ENCODE measurements around the gene CCDC148.

Gene CCDC148

GRCh38 chr2:158142165-158142564 is 314.4 kb downstream of the CCDC148 start:
- peaks cover 12 to 18% of the 10 kb centered on the region in 2 donors for H3K9me3 Mint-ChIP-seq
- no peaks in the 10 kb centered on the region for H3K4me1 Mint-ChIP-seq
- peaks cover 38% of the 10 kb centered on the region for H3K27me3 Mint-ChIP-seq
- ATAC-seq (no peak), DNase-seq (no peak)
- no peak overlapping the region for H3K4me3 Mint-ChIP-seq
- no peak overlapping the region for H3K27ac Mint-ChIP-seq

- H3K27ac Mint-ChIP-seq, result peak overlapping the region in 1 of 2 donors; percentile 55
- no peaks in the 10 kb centered on the region for H3K4me1 Mint-ChIP-seq
- no peak for ATAC-seq
- DNase-seq, result no peak
- peaks cover 23% of the 10 kb centered on the region for H3K27me3 Mint-ChIP-seq
- peaks cover 0 to 3% of the 10 kb centered on the region in 2 donors for H3K9me3 Mint-ChIP-seq
- H3K4me3 Mint-ChIP-seq, result no peak overlapping the region
Measured at GRCh38 chr2:158140201-158140600, 316.4 kb downstream of the CCDC148 start.

GRCh38 chr2:158138255-158138654 is 318.3 kb downstream of the CCDC148 start:
- Mint-ChIP-seq H3K4me3 (no peak overlapping the region), H3K4me1 (no peaks in the 10 kb centered on the region), H3K27ac (no peak overlapping the region), H3K9me3 (no peaks in the 10 kb centered on the region), H3K27me3 (peaks cover 14% of the 10 kb centered on the region)
- ATAC-seq, result no peak
- no peak for DNase-seq

- Mint-ChIP-seq H3K4me1 (no peaks in the 10 kb centered on the region), H3K27ac (no peak overlapping the region), H3K9me3 (no peaks in the 10 kb centered on the region), H3K4me3 (no peak overlapping the region), H3K27me3 (peaks cover 30% of the 10 kb centered on the region)
- DNase-seq (no peak), ATAC-seq (no peak)
Measured at GRCh38 chr2:158135096-158135495, 321.5 kb downstream of the CCDC148 start.

- no peak for DNase-seq
- Mint-ChIP-seq H3K9me3 (no peaks in the 10 kb centered on the region), H3K27me3 (peaks cover 30% of the 10 kb centered on the region), H3K4me3 (no peak overlapping the region), H3K4me1 (no peaks in the 10 kb centered on the region), H3K27ac (no peak overlapping the region)
- ATAC-seq, result no peak
Measured at GRCh38 chr2:158134655-158135054, 321.9 kb downstream of the CCDC148 start.

GRCh38 chr2:158134055-158134454 is 322.5 kb downstream of the CCDC148 start:
- ATAC-seq, result no peak
- H3K27ac Mint-ChIP-seq, result no peak overlapping the region
- H3K9me3 Mint-ChIP-seq, result no peaks in the 10 kb centered on the region
- no peaks in the 10 kb centered on the region for H3K4me1 Mint-ChIP-seq
- H3K4me3 Mint-ChIP-seq, result no peak overlapping the region
- no peak for DNase-seq
- H3K27me3 Mint-ChIP-seq, result peaks cover 30% of the 10 kb centered on the region

GRCh38 chr2:158131919-158132566 is 324.5 kb downstream of the CCDC148 start:
- Mint-ChIP-seq H3K27ac (no peak overlapping the region), H3K4me3 (no peak overlapping the region), H3K4me1 (no peaks in the 10 kb centered on the region), H3K27me3 (peaks cover 20% of the 10 kb centered on the region), H3K9me3 (no peaks in the 10 kb centered on the region)
- ATAC-seq (no peak), DNase-seq (no peak)

- DNase-seq (no peak), ATAC-seq (no peak)
- no peak overlapping the region for H3K27ac Mint-ChIP-seq
- no peak overlapping the region for H3K4me3 Mint-ChIP-seq
- H3K9me3 Mint-ChIP-seq, result no peaks in the 10 kb centered on the region
- peaks cover 20% of the 10 kb centered on the region for H3K27me3 Mint-ChIP-seq
- H3K4me1 Mint-ChIP-seq, result no peaks in the 10 kb centered on the region
Measured at GRCh38 chr2:158131483-158131912, 325.1 kb downstream of the CCDC148 start.

GRCh38 chr2:158130832-158131473 is 325.6 kb downstream of the CCDC148 start:
- Mint-ChIP-seq H3K27ac (no peak overlapping the region), H3K9me3 (no peaks in the 10 kb centered on the region), H3K27me3 (peaks cover 20% of the 10 kb centered on the region), H3K4me3 (no peak overlapping the region), H3K4me1 (no peaks in the 10 kb centered on the region)
- ATAC-seq (no peak), DNase-seq (no peak)

- H3K9me3 Mint-ChIP-seq, result no peaks in the 10 kb centered on the region
- ATAC-seq, result no peak
- peaks cover 20% of the 10 kb centered on the region for H3K27me3 Mint-ChIP-seq
Measured at GRCh38 chr2:158129037-158129436, 327.5 kb downstream of the CCDC148 start.

GRCh38 chr2:158128168-158128973 is 328.2 kb downstream of the CCDC148 start:
- ATAC-seq (no peak), DNase-seq (no peak)
- Mint-ChIP-seq H3K4me3 (no peak overlapping the region), H3K9me3 (no peaks in the 10 kb centered on the region), H3K27me3 (peaks cover 16% of the 10 kb centered on the region), H3K27ac (no peak overlapping the region), H3K4me1 (no peaks in the 10 kb centered on the region)

More at GRCh38 chr2:158129037-158129436, 327.5 kb downstream of the CCDC148 start:
- no peak overlapping the region for H3K4me3 Mint-ChIP-seq
- no peak overlapping the region for H3K27ac Mint-ChIP-seq
- no peak for DNase-seq
- H3K4me1 Mint-ChIP-seq, result no peaks in the 10 kb centered on the region

- peaks cover 7% of the 10 kb centered on the region for H3K27me3 Mint-ChIP-seq
- no peak for ATAC-seq
- DNase-seq, result no peak
Measured at GRCh38 chr2:158127380-158127804, 329.2 kb downstream of the CCDC148 start.

GRCh38 chr2:158125756-158126498 is 330.6 kb downstream of the CCDC148 start:
- ATAC-seq, result no peak
- no peak for DNase-seq
- no peaks in the 10 kb centered on the region for H3K9me3 Mint-ChIP-seq

More at GRCh38 chr2:158127380-158127804, 329.2 kb downstream of the CCDC148 start:
- H3K4me1 Mint-ChIP-seq, result no peaks in the 10 kb centered on the region
- H3K27ac Mint-ChIP-seq, result no peak overlapping the region
- H3K9me3 Mint-ChIP-seq, result no peaks in the 10 kb centered on the region
- H3K4me3 Mint-ChIP-seq, result no peak overlapping the region

GRCh38 chr2:158124896-158125295 is 331.7 kb downstream of the CCDC148 start:
- Mint-ChIP-seq H3K4me1 (no peaks in the 10 kb centered on the region), H3K4me3 (no peak overlapping the region), H3K27me3 (no peaks in the 10 kb centered on the region), H3K9me3 (no peaks in the 10 kb centered on the region), H3K27ac (no peak overlapping the region)
- ATAC-seq (no peak), DNase-seq (no peak)

More at GRCh38 chr2:158125756-158126498, 330.6 kb downstream of the CCDC148 start:
- Mint-ChIP-seq H3K27me3 (no peaks in the 10 kb centered on the region), H3K4me3 (no peak overlapping the region), H3K4me1 (no peaks in the 10 kb centered on the region), H3K27ac (no peak overlapping the region)

Data from stimulated activated naive CD8-positive, alpha-beta T cell treated with anti-CD3 and anti-CD28 coated beads, Interleukin-15, amount 100 ng/mL, for 72 hours (primary cell).